Measurements from ENCODE around the gene NAA40.

GRCh38 chr11:63911876-63912275, 26.9 kb upstream of the NAA40 start:
- no peak for TF ChIP-seq SPI1 (IDR thresholded peaks at IDR 0.05; ENCODE audit: low read depth, low read length)
- TF ChIP-seq POLR2A (IDR thresholded peaks at IDR 0.05; ENCODE audit: low read depth, low read length): no peak
- TF ChIP-seq TAF1 (IDR thresholded peaks at IDR 0.05; ENCODE audit: low read depth, low read length): no peak
